Measurements from ENCODE around the gene ACOD1. TPM values are rescaled to one million over a fixed set of nuclear protein-coding genes. Genes with fewer than 3 reads are reported as not detected.

The ACOD1 gene
- polyA plus RNA-seq, 2 donors = not detected

- H3K9me3 ChIP-seq (ENCODE audit: control insufficient read depth in 2 of 2, insufficient read depth in 1 of 2, low read depth in 1 of 2, low read length in 1 of 2) = no peaks in the 10 kb centered on the region
- H3K4me3 ChIP-seq (ENCODE audit: low read depth in 1 of 2, low read length in 2 of 2) = no peak overlapping the region
- H3K27me3 ChIP-seq (ENCODE audit: control insufficient read depth in 1 of 2, insufficient read depth in 2 of 2, low read length in 2 of 2) = peaks cover 0 to 4% of the 10 kb centered on the region in 2 donors
- H3K27ac ChIP-seq (ENCODE audit: low read depth in 2 of 2, low read length in 1 of 2) = no peak overlapping the region
- no peaks in the 10 kb centered on the region for H3K4me1 ChIP-seq (ENCODE audit: control insufficient read depth in 2 of 2, insufficient read depth in 2 of 2, low read length in 1 of 2)
- WGBS, 2 donors = 57 to 58% methylated on average over 5 of the region's 5 CpGs
- no peaks in the 10 kb centered on the region for H3K36me3 ChIP-seq (ENCODE audit: control insufficient read depth in 2 of 2, insufficient read depth in 2 of 2, low read length in 1 of 2)
Measured at GRCh38 chr13:76976929-76977328, 28.6 kb downstream of the ACOD1 start.

- 3 to 4% methylated on average over 34 of the region's 34 CpGs for WGBS, 2 donors
- H3K9me3 ChIP-seq (ENCODE audit: control insufficient read depth in 2 of 2, insufficient read depth in 1 of 2, low read depth in 1 of 2, low read length in 1 of 2) = no peaks in the 10 kb centered on the region
- no peaks in the 10 kb centered on the region for H3K36me3 ChIP-seq (ENCODE audit: control insufficient read depth in 2 of 2, insufficient read depth in 2 of 2, low read length in 1 of 2)
- no peak overlapping the region for H3K27ac ChIP-seq (ENCODE audit: low read depth in 2 of 2, low read length in 1 of 2)
- H3K4me1 ChIP-seq (ENCODE audit: control insufficient read depth in 2 of 2, insufficient read depth in 2 of 2, low read length in 1 of 2) = no peaks in the 10 kb centered on the region
- peak overlapping the region in 1 of 2 donors; percentile 27 for H3K4me3 ChIP-seq (ENCODE audit: low read depth in 1 of 2, low read length in 2 of 2)
- peaks cover 0 to 4% of the 10 kb centered on the region in 2 donors for H3K27me3 ChIP-seq (ENCODE audit: control insufficient read depth in 1 of 2, insufficient read depth in 2 of 2, low read length in 2 of 2)
Measured at GRCh38 chr13:76980075-76980718, 31.9 kb downstream of the ACOD1 start.

- H3K9me3 ChIP-seq (ENCODE audit: control insufficient read depth in 2 of 2, insufficient read depth in 1 of 2, low read depth in 1 of 2, low read length in 1 of 2) = no peaks in the 10 kb centered on the region
- no peaks in the 10 kb centered on the region for H3K36me3 ChIP-seq (ENCODE audit: control insufficient read depth in 2 of 2, insufficient read depth in 2 of 2, low read length in 1 of 2)
- H3K27ac ChIP-seq (ENCODE audit: low read depth in 2 of 2, low read length in 1 of 2) = no peak overlapping the region
- H3K4me3 ChIP-seq (ENCODE audit: low read depth in 1 of 2, low read length in 2 of 2) = no peak overlapping the region
- 64 to 66% methylated on average over 6 of the region's 6 CpGs for whole genome bisulfite sequencing, 2 donors
- H3K27me3 ChIP-seq (ENCODE audit: control insufficient read depth in 1 of 2, insufficient read depth in 2 of 2, low read length in 2 of 2) = peaks cover 0 to 4% of the 10 kb centered on the region in 2 donors
- H3K4me1 ChIP-seq (ENCODE audit: control insufficient read depth in 2 of 2, insufficient read depth in 2 of 2, low read length in 1 of 2) = no peaks in the 10 kb centered on the region
Measured at GRCh38 chr13:76982061-76982460, 33.8 kb downstream of the ACOD1 start.

GRCh38 chr13:76983676-76984075 is 35.4 kb downstream of the ACOD1 start:
- H3K4me1 ChIP-seq (ENCODE audit: control insufficient read depth in 2 of 2, insufficient read depth in 2 of 2, low read length in 1 of 2) = no peaks in the 10 kb centered on the region
- H3K27me3 ChIP-seq (ENCODE audit: control insufficient read depth in 1 of 2, insufficient read depth in 2 of 2, low read length in 2 of 2) = peaks cover 0 to 4% of the 10 kb centered on the region in 2 donors
- H3K9me3 ChIP-seq (ENCODE audit: control insufficient read depth in 2 of 2, insufficient read depth in 1 of 2, low read depth in 1 of 2, low read length in 1 of 2) = no peaks in the 10 kb centered on the region
- H3K36me3 ChIP-seq (ENCODE audit: control insufficient read depth in 2 of 2, insufficient read depth in 2 of 2, low read length in 1 of 2) = no peaks in the 10 kb centered on the region
- no peak overlapping the region for H3K27ac ChIP-seq (ENCODE audit: low read depth in 2 of 2, low read length in 1 of 2)
- WGBS, 2 donors = 76 to 77% methylated on average over 5 of the region's 5 CpGs
- H3K4me3 ChIP-seq (ENCODE audit: low read depth in 1 of 2, low read length in 2 of 2) = no peak overlapping the region

DNA sequence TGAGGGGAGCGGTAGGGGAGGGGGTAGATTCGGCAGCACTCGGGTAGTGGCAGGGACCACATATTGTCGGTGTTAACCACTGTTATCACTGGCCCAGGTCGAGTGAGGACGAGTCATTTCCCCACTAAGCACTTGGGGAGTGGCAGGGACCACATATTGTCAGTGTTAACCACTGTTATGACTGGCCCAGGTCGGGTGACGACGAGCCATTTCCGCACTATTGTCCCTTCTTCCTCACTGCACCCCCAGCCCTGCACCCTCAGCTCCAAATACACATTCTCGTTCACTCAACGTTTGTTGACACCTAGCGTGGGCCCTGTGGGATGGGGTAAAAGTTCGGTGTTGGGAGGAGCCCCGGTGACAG is 43.1 kb downstream of the ACOD1 start:
- Histone ChIP-seq H3K4me3 (ENCODE audit: low read depth in 1 of 2, low read length in 2 of 2) (peak overlapping the region; percentile 56 to 91), H3K36me3 (ENCODE audit: control insufficient read depth in 2 of 2, insufficient read depth in 2 of 2, low read length in 1 of 2) (no peaks in the 10 kb centered on the region), H3K27ac (ENCODE audit: low read depth in 2 of 2, low read length in 1 of 2) (peak overlapping the region; percentile 93 to 96), H3K27me3 (ENCODE audit: control insufficient read depth in 1 of 2, insufficient read depth in 2 of 2, low read length in 2 of 2) (no peaks in the 10 kb centered on the region), H3K4me1 (ENCODE audit: control insufficient read depth in 2 of 2, insufficient read depth in 2 of 2, low read length in 1 of 2) (peaks cover 0 to 6% of the 10 kb centered on the region in 2 donors), H3K9me3 (ENCODE audit: control insufficient read depth in 2 of 2, insufficient read depth in 1 of 2, low read depth in 1 of 2, low read length in 1 of 2) (no peaks in the 10 kb centered on the region)
- WGBS, 2 donors = 33 to 37% methylated on average over 15 of the region's 15 CpGs

GRCh38 chr13:76991796-76992547 is 43.7 kb downstream of the ACOD1 start, which contains the start of gene CLN5:
Gene CLN5 (plus strand): TSS chr13:76992081. CDS start chr13:76992099, 18 bp downstream.
- H3K27ac ChIP-seq (ENCODE audit: low read depth in 2 of 2, low read length in 1 of 2) = peak within 1 kb of the TSS; percentile 93 to 96
- no peaks in the 10 kb centered on the region for H3K36me3 ChIP-seq (ENCODE audit: control insufficient read depth in 2 of 2, insufficient read depth in 2 of 2, low read length in 1 of 2)
- peak within 1 kb of the TSS; percentile 56 to 91 for H3K4me3 ChIP-seq (ENCODE audit: low read depth in 1 of 2, low read length in 2 of 2)
- 0 to 1% methylated on average over 70 to 73 of the region's 73 CpGs for WGBS, 2 donors
- H3K27me3 ChIP-seq (ENCODE audit: control insufficient read depth in 1 of 2, insufficient read depth in 2 of 2, low read length in 2 of 2) = no peaks in the 10 kb centered on the region
- no peaks in the 10 kb centered on the region for H3K9me3 ChIP-seq (ENCODE audit: control insufficient read depth in 2 of 2, insufficient read depth in 1 of 2, low read depth in 1 of 2, low read length in 1 of 2)
- peaks cover 0 to 6% of the 10 kb centered on the region in 2 donors for H3K4me1 ChIP-seq (ENCODE audit: control insufficient read depth in 2 of 2, insufficient read depth in 2 of 2, low read length in 1 of 2)

GRCh38 chr13:76992548-76993001 is 44.3 kb downstream of the ACOD1 start:
- Histone ChIP-seq H3K27ac (ENCODE audit: low read depth in 2 of 2, low read length in 1 of 2) (peak overlapping the region; percentile 93 to 96), H3K9me3 (ENCODE audit: control insufficient read depth in 2 of 2, insufficient read depth in 1 of 2, low read depth in 1 of 2, low read length in 1 of 2) (no peaks in the 10 kb centered on the region), H3K4me1 (ENCODE audit: control insufficient read depth in 2 of 2, insufficient read depth in 2 of 2, low read length in 1 of 2) (peaks cover 0 to 6% of the 10 kb centered on the region in 2 donors), H3K36me3 (ENCODE audit: control insufficient read depth in 2 of 2, insufficient read depth in 2 of 2, low read length in 1 of 2) (no peaks in the 10 kb centered on the region), H3K27me3 (ENCODE audit: control insufficient read depth in 1 of 2, insufficient read depth in 2 of 2, low read length in 2 of 2) (no peaks in the 10 kb centered on the region), H3K4me3 (ENCODE audit: low read depth in 1 of 2, low read length in 2 of 2) (peak overlapping the region; percentile 56 to 91)
- 1 to 2% methylated on average over 20 of the region's 20 CpGs for WGBS, 2 donors

DNA sequence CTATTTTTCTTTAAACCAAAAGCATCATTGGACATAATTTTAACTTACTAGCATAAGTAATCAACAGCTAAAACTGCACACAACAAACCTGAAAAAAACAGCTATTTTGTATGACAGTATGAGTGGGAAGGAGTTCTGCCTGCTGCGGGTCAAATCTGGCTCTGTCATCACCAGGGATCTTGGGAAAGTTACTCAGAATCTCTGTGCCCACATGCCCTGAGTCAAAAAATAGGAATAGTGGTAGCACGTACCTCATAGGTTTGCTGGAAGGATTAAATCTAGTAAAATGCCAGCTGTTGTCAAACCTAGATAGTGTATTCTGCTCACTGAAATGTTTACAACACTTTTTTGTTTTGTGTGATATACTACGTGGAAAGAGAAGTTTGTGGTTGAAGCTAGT is 44.7 kb downstream of the ACOD1 start:
- WGBS, 2 donors = 27 to 32% methylated on average over 3 of the region's 3 CpGs
- H3K36me3 ChIP-seq (ENCODE audit: control insufficient read depth in 2 of 2, insufficient read depth in 2 of 2, low read length in 1 of 2) = no peaks in the 10 kb centered on the region
- H3K4me3 ChIP-seq (ENCODE audit: low read depth in 1 of 2, low read length in 2 of 2) = peak overlapping the region; percentile 56 to 91
- H3K27me3 ChIP-seq (ENCODE audit: control insufficient read depth in 1 of 2, insufficient read depth in 2 of 2, low read length in 2 of 2) = no peaks in the 10 kb centered on the region
- no peaks in the 10 kb centered on the region for H3K9me3 ChIP-seq (ENCODE audit: control insufficient read depth in 2 of 2, insufficient read depth in 1 of 2, low read depth in 1 of 2, low read length in 1 of 2)
- H3K4me1 ChIP-seq (ENCODE audit: control insufficient read depth in 2 of 2, insufficient read depth in 2 of 2, low read length in 1 of 2) = peaks cover 0 to 6% of the 10 kb centered on the region in 2 donors
- peak overlapping the region in 1 of 2 donors; percentile 96 for H3K27ac ChIP-seq (ENCODE audit: low read depth in 2 of 2, low read length in 1 of 2)

- Histone ChIP-seq H3K4me1 (ENCODE audit: control insufficient read depth in 2 of 2, insufficient read depth in 2 of 2, low read length in 1 of 2) (peaks cover 0 to 6% of the 10 kb centered on the region in 2 donors), H3K9me3 (ENCODE audit: control insufficient read depth in 2 of 2, insufficient read depth in 1 of 2, low read depth in 1 of 2, low read length in 1 of 2) (no peaks in the 10 kb centered on the region), H3K27ac (ENCODE audit: low read depth in 2 of 2, low read length in 1 of 2) (no peak overlapping the region), H3K36me3 (ENCODE audit: control insufficient read depth in 2 of 2, insufficient read depth in 2 of 2, low read length in 1 of 2) (no peaks in the 10 kb centered on the region), H3K4me3 (ENCODE audit: low read depth in 1 of 2, low read length in 2 of 2) (no peak overlapping the region), H3K27me3 (ENCODE audit: control insufficient read depth in 1 of 2, insufficient read depth in 2 of 2, low read length in 2 of 2) (no peaks in the 10 kb centered on the region)
- WGBS, 2 donors = 79 to 82% methylated on average over 5 of the region's 5 CpGs
Measured at GRCh38 chr13:76993473-76993872, 45.2 kb downstream of the ACOD1 start.
